GM12872 (cell line): ENCODE results near the gene RPL10.

Source experiments
- CTCF ChIP-seq: IDR thresholded peaks from 3 replicates; pipeline ENCODE4 v1.5.1; 2011; ENCODE audit warnings: low read depth, mild to moderate bottlenecking, low read length, moderate library complexity; ENCODE audit not compliant: insufficient read depth

RPL10 gene

GRCh38 chrX:154356596-154356995, 41.6 kb upstream of the RPL10 start:
- TF ChIP-seq CTCF = no peak

GRCh38 chrX:154357205-154357604, 41.0 kb upstream of the RPL10 start:
- TF ChIP-seq CTCF = no peak

- TF ChIP-seq CTCF = no peak
These were observed 40.2 kb upstream of the RPL10 start for GRCh38 chrX:154358011-154358410.

GRCh38 chrX:154358829-154359228, 39.3 kb upstream of the RPL10 start:
- no peak for TF ChIP-seq CTCF

GRCh38 chrX:154359362-154360154, 38.6 kb upstream of the RPL10 start:
- TF ChIP-seq CTCF = no peak

GRCh38 chrX:154360155-154360713, 37.9 kb upstream of the RPL10 start:
- no peak for TF ChIP-seq CTCF

GRCh38 chrX:154362085-154362742, 36.0 kb upstream of the RPL10 start:
- TF ChIP-seq CTCF = no peak
